GM12801 (cell line): ENCODE results near the gene ARHGAP24.

Source experiments
- CTCF ChIP-seq: IDR thresholded peaks from one replicate; pipeline ENCODE4 v1.5.1; 2011; ENCODE audit warnings: control low read depth; ENCODE audit not compliant: insufficient read length; ENCODE audit errors: extremely low read depth

The ARHGAP24 gene

GRCh38 chr4:85486425-85487086, 11.6 kb downstream of the ARHGAP24 start:
- no peak for TF ChIP-seq CTCF

GRCh38 chr4:85488416-85488815, 13.5 kb downstream of the ARHGAP24 start:
- no peak for TF ChIP-seq CTCF

GRCh38 chr4:85489273-85489981, 14.5 kb downstream of the ARHGAP24 start:
- TF ChIP-seq CTCF: no peak

GRCh38 chr4:85491527-85491926, 16.6 kb downstream of the ARHGAP24 start:
- TF ChIP-seq CTCF: no peak

GRCh38 chr4:85492336-85492735, 17.4 kb downstream of the ARHGAP24 start:
- no peak for TF ChIP-seq CTCF

- no peak for TF ChIP-seq CTCF
Measured at GRCh38 chr4:85495621-85496020, 20.7 kb downstream of the ARHGAP24 start.

- no peak for TF ChIP-seq CTCF
Measured at GRCh38 chr4:85496126-85496849, 21.3 kb downstream of the ARHGAP24 start.
